ENCODE measurements around the gene MSI2. TPM values are rescaled to one million over a fixed set of nuclear protein-coding genes. Genes with fewer than 3 reads are reported as not detected.

Gene MSI2
- polyA plus RNA-seq, 1 of the 3 experiments (the other 2 are of a cell fraction): 24.1 TPM

DNA sequence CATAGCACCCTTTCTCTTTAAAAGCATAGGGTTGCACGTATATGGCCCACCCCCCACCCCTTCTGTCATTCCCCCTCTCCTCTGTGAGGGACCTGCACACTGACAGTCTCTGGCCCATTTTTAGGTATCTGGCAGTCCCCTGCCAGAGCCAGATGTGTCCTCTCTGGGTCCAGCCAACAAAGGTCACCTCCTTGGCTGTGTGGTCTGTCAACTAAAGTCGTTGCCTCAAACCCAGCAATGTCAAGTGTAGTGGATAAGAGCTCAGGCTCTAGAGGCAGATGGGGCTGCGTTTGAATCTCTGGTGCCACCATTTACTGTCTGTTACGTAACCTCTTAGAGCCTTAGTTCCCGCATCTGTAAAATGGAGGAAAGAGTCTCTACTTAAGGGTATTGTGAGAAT is 211.5 kb downstream of the MSI2 start:
- no peaks in the 10 kb centered on the region for H3K27me3 ChIP-seq (ENCODE audit: insufficient read depth)
- H4K20me1 ChIP-seq (ENCODE audit: insufficient read depth): no peaks in the 10 kb centered on the region; the same call in 1 of the 2 replicates
- no peaks in the 10 kb centered on the region for H3K9me3 ChIP-seq
- H2AFZ ChIP-seq (ENCODE audit: low read depth): no peak overlapping the region
- H3K9ac ChIP-seq: no peak overlapping the region
- peaks cover 13 to 52% of the 10 kb centered on the region in 2 experiments; a peak in 3 of 4 replicates for H3K4me1 ChIP-seq (ENCODE audit: control insufficient read depth in 1 of 2, insufficient read depth in 2 of 2, low read depth in 1 of 2, low read length in 1 of 2)
- H3K79me2 ChIP-seq (ENCODE audit: insufficient read depth): no peaks in the 10 kb centered on the region
- TF ChIP-seq, protein P1, sequence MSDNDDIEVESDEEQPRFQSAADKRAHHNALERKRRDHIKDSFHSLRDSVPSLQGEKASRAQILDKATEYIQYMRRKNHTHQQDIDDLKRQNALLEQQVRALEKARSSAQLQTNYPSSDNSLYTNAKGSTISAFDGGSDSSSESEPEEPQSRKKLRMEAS (IDR thresholded peaks at IDR 0.05; ENCODE audit: low read depth): no peak
- TF ChIP-seq SMC3 (IDR thresholded peaks at IDR 0.05; ENCODE audit: low read depth, low read length) (no peak), TEAD4 (IDR thresholded peaks at IDR 0.05; ENCODE audit: borderline replicate concordance, insufficient read depth) (no peak), PBX3 (IDR thresholded peaks at IDR 0.05) (no peak), RCOR1 (IDR thresholded peaks at IDR 0.05; ENCODE audit: low read length) (no peak), NRF1 (IDR thresholded peaks at IDR 0.05; ENCODE audit: low read depth, low read length) (no peak), CHD2 (IDR thresholded peaks at IDR 0.05; ENCODE audit: low read length, partially characterized antibody) (no peak), GATA2 (CRISPR knock-in tag; IDR thresholded peaks at IDR 0.05) (no peak), FOSL2 (IDR thresholded peaks at IDR 0.05; ENCODE audit: borderline replicate concordance, low read depth) (no peak), ZBTB33 (IDR thresholded peaks at IDR 0.05; ENCODE audit: borderline replicate concordance, low read depth) (no peak), FOXM1 (IDR thresholded peaks at IDR 0.05; ENCODE audit: low read depth) (no peak), YY1 (IDR thresholded peaks at IDR 0.05; ENCODE audit: low read depth) (no peak), RXRA (IDR thresholded peaks at IDR 0.05; ENCODE audit: borderline replicate concordance, low read depth) (no peak), POLR2AphosphoS5 (IDR thresholded peaks at IDR 0.05; ENCODE audit: low read depth, low read length) (no peak), RAD21 (IDR thresholded peaks at IDR 0.05; ENCODE audit: low read length) (no peak)
- TF ChIP-seq, protein P2, sequence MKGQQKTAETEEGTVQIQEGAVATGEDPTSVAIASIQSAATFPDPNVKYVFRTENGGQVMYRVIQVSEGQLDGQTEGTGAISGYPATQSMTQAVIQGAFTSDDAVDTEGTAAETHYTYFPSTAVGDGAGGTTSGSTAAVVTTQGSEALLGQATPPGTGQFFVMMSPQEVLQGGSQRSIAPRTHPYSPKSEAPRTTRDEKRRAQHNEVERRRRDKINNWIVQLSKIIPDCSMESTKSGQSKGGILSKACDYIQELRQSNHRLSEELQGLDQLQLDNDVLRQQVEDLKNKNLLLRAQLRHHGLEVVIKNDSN (IDR thresholded peaks at IDR 0.05; ENCODE audit: borderline replicate concordance, low read depth): no peak
- TF ChIP-seq, protein P3, sequence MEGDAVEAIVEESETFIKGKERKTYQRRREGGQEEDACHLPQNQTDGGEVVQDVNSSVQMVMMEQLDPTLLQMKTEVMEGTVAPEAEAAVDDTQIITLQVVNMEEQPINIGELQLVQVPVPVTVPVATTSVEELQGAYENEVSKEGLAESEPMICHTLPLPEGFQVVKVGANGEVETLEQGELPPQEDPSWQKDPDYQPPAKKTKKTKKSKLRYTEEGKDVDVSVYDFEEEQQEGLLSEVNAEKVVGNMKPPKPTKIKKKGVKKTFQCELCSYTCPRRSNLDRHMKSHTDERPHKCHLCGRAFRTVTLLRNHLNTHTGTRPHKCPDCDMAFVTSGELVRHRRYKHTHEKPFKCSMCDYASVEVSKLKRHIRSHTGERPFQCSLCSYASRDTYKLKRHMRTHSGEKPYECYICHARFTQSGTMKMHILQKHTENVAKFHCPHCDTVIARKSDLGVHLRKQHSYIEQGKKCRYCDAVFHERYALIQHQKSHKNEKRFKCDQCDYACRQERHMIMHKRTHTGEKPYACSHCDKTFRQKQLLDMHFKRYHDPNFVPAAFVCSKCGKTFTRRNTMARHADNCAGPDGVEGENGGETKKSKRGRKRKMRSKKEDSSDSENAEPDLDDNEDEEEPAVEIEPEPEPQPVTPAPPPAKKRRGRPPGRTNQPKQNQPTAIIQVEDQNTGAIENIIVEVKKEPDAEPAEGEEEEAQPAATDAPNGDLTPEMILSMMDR (IDR thresholded peaks at IDR 0.05): no peak
- no peak overlapping the region for H3K4me3 ChIP-seq (ENCODE audit: low read depth in 2 of 2, low read length in 1 of 2)
- H3K36me3 ChIP-seq (replicated peaks in 1 of 2; ENCODE audit: control insufficient read depth in 1 of 2, insufficient read depth in 2 of 2, low read length in 1 of 2): no peaks in the 10 kb centered on the region
- no peak overlapping the region for H3K4me2 ChIP-seq
- no peak for DNase-seq
- 93% methylated on average over 5 of the region's 5 CpGs for WGBS (ENCODE audit: low lambda C conversion rate)
- no peak overlapping the region; a peak in 1 of 4 replicates for H3K27ac ChIP-seq (ENCODE audit: low read depth in 2 of 2, low read length in 1 of 2)
- H3K9me2 ChIP-seq: no peaks in the 10 kb centered on the region
- CTCF ChIA-PET: interaction anchor here (1.2 to 2.5 kb wide), 3 partner anchors 12 to 366 kb away, joined by 4 to 7 read pairs (median 5); no protein-coding TSS in a partner anchor
- H3F3A ChIP-seq (replicated peaks; ENCODE audit: insufficient read depth): peaks cover 6% of the 10 kb centered on the region
- POLR2A ChIA-PET: no interaction called here
